Stimulated activated CD8-positive, alpha-beta memory T cell treated with anti-CD3 and anti-CD28 coated beads, Interleukin-4, amount 100 ng/mL, for 1 hour (primary cell): Measurements from ENCODE around the gene OR1S2.
"Not testable (repeated sequence)": the region's sequence is repeated elsewhere in the genome, so short reads cannot be mapped to it uniquely, and the experiment has no call there.

Experiments
- DNase-seq, 2 donors: peaks; one replicate each; pipeline ENCODE4 v3.0.0-alpha.2; 2020; ENCODE audit warnings: low read depth in 2 of 2, low spot score in 1 of 2

Gene OR1S2, protein sequence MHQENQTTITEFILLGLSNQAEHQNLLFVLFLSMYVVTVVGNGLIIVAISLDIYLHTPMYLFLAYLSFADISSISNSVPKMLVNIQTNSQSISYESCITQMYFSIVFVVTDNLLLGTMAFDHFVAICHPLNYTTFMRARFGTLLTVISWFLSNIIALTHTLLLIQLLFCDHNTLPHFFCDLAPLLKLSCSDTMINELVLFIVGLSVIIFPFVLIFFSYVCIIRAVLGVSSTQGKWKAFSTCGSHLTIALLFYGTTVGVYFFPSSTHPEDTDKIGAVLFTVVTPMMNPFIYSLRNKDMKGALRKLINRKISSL

DNA sequence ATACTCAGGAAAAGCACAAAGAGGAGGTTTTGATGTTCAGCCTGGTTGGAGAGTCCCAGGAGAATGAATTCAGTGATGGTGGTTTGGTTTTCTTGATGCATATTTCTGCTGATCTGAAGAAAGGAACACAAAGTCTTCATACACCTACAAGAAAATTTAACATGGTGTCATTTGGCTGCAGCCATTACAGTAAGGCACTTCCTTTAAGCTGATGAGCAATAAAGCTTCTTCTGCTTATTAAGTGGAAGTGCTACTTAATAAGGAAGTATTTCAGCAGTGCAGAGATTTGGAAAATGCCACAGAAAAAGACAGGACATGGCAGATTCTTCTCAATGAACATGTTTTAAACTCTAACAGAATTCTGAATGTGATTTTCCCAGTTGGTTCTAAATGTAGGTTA lies at the start of gene OR1S2:
OR1S2 (minus strand) TSS at position 101 of the 400 bp plus-strand sequence; CDS start at position 101, 0 bp downstream.
- no peak for DNase-seq

DNA sequence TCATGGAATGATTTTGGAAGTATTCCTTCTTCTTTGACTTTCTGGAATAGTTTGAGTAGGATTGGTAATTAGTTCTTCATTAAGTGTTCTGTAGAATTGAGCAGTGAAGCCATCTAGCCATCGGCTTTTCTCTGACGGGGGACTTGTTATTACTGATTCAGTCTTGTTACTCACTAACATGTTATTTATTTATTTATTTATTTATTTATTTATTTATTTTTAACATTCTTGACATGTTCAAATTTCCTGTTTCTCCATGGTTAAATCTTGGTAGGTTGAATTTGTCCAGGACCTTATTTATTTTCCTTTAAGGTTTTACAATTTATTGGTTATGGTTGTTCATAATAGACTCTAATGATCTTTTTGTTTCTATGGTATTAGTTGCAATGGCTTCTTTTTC lies 40.0 kb upstream of the OR1S2 start:
- DNase-seq: no peak

DNA sequence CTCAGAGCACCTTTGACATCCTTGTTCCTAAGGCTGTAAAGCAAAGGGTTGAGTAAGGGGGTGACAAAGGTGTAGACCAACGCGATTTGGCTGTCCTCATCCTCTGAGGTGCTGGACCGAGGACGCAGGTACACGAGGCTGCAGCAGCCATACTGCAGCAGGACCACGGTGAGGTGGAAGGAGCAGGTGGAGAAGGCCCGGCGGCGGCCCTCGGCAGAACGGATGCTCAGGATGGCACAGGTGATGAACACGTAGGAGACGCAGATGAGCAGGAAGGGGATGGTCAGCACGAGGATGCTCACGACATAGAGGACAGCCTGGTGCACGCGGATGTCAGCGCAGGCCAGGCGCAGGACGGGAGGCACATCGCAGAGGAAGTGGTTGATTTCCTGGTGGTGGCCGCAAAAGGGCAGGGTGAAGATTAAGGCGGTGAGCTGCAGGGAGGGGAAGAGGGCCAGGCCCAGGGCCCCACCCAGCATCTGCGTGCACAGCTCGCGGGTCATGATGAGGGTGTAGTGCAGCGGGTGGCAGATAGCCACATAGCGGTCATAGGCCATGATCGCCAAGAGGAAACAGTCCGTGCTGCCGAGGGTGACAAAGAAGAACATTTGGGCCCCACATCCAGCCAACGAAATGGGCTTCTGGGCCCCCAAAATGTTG lies 24.1 kb upstream of the OR1S2 start:
- no peak for DNase-seq

DNA sequence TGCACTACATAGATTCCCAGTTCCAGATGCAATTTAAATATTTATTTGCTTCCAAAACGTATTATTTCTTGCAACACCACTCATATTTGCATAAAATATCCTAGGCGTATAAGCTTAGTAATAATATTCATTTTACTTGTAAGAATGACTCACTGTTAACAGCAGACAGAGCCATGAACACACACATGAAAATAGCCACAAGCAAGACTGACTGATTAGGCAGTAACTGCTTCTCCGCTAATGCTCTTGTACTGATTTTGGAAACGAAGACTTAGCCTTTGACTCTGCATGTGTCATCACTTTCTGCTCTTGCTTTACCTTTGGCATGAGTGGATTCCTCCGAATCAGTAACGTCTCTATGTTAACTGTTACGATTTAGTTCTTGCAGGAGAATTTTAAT lies 18.8 kb upstream of the OR1S2 start:
- DNase-seq: no peak

DNA sequence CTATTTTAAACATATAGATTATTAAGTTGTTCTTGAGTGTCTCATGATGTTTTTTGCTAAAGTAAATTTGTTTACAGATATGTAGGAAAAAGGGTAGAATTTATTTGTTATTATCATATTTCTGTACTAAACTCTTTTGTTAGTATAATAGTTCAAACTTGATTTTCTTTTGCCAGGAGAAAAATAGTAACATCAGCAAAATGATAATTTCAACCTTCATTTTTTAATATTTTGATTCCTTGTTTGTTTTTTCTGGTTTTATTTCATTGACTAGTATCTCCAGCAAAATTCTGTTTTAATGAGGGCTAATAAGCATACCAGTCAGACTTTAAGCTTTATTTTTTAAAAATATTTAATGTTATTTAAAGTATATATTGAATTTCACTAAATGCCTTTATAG lies 12.5 kb upstream of the OR1S2 start:
- no peak for DNase-seq

DNA sequence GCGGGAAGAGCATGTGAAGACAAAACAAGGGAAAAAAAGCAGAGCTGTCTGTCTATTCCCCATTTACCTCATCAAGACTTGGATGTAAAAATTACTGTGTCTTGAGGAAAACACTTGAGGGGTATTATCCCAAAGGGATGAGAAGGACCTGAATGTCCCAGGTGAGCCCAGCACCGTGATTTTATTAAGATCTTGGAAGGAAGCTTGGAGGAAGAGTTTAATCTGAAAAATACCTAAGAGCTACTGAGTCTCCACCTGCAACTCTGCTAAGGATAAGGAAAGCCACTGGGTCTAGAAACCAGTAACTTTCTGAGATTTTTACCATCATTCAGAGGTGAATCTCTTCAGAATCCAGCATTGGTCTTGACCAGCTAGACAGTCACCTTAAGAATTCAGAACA lies 8.5 kb upstream of the OR1S2 start, which contains the start of gene OR1S1:
OR1S1 (plus strand) TSS at position 301 of the 400 bp plus-strand sequence.
- DNase-seq: not testable (repeated sequence)

DNA sequence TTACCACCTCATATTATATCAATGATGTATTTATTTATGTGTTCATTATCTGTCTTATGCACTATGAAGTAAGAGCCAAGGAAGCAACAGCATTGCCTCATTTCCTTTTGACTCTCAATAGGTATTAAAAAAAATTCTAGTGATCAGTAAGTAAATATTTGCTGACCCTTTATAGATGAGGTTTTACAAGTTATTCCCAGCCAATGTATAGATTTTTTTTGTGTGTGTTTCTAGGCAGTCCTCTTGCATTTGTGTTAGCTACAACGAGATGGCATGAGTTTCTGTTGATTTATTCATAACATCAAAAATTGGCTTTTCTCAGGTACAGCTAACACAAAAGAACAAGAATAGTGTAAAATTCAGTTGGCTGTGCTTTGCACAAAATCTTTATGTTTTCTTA lies 4.7 kb downstream of the OR1S2 start:
- no peak for DNase-seq

DNA sequence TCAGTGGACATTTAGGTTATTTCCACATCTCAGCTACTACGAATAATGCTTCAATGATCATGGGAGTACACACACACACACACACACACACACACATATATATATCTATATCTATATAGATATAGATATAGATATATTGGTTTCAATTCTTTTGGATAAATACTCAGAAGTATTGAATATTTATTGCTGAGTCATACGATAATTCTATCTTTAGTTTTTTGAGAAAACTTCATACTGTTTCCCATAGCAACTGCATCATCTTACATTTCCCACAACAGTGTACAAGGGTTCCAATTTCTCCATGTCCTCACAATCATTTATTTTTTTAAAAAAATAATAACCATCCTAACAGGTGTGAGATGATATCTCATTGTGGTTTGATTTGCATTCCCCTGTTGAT lies 8.0 kb downstream of the OR1S2 start:
- DNase-seq: no peak

DNA sequence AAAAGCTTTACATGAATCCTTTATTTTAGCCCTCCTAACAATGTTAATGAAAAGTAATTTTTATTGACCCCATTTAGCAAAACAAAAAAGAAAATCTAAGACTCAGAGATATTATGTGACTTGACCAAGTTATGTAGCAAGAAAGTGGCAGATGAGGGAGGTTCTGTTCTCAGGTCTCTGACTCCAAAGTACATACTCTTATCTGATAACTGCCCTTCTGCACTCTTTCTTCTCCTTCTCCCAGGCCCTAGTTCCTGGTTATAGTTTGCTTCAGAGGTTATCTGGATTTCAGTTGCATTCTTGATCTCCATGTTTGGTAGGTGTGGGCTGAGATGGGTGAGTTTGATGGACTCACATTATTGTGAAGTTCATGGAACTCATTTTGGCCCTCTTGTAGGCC lies 10.6 kb downstream of the OR1S2 start:
- no peak for DNase-seq

DNA sequence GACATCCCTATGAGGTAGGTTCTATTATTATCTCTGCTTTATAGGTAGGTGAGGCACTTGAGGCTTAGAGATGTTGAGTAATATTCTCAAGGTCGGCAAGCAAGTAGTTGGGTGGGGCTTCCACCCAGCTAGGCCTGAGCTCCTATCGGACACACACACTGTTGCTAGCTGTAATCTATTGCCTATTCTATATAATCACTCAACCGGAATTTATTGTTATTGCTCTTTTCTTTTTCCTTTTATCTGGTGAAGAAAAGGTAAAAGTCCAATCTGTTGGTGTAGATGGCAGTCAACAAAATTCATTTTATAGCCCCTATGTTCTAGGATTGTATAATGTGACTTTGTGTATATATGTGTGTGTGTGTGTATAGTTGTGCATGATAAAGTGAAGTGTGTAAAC lies 11.7 kb downstream of the OR1S2 start:
- DNase-seq: no peak

DNA sequence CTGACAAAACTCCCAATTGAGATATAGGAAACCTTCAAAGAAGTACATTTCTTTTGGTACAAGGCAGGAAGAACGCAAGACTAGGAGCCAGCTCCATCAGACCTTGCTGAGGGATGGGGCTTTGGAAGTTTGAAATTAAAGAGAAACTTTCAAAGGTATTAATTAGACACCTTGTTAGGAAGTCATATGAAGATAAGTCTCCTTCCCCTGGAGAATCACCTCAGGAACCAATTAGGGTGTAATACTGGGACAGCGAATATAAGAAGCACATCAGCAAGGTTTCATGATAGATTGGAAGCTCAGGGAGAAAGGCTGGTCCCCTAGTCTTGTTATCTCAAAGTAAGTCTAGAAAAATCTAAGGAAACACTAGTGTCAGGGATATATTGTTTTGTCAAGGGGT lies 15.2 kb downstream of the OR1S2 start, which contains the start of gene OR9Q2:
OR9Q2 (plus strand) TSS at position 301 of the 400 bp plus-strand sequence. CDS start 1,421 bp downstream, outside the sequence.
- DNase-seq: no peak

DNA sequence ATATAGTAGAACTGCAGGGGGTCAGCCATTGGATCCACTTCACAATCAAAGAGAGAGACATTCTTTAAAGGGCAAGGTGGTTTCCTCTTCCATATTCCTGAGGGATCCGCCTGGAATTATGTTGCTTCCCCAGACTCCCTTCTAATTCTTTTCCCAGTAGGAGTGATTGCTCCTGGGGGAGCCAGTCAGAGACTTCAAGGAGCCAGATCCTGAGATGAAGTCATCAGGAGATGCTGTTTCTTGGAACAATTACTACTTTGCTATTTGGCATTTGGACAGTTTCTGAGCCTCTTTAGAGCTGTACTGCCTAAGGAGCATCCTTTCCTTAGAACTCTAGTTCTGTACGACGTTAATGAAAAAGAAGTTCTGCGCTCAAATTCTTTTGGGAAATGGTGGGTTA lies 17.0 kb downstream of the OR1S2 start:
- DNase-seq: no peak

DNA sequence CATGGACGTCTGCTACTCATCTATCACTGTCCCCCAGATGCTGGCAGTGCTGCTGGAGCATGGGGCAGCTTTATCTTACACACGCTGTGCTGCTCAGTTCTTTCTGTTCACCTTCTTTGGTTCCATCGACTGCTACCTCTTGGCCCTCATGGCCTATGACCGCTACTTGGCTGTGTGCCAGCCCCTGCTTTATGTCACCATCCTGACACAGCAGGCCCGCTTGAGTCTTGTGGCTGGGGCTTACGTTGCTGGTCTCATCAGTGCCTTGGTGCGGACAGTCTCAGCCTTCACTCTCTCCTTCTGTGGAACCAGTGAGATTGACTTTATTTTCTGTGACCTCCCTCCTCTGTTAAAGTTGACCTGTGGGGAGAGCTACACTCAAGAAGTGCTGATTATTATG lies 24.3 kb downstream of the OR1S2 start:
- DNase-seq: no peak

DNA sequence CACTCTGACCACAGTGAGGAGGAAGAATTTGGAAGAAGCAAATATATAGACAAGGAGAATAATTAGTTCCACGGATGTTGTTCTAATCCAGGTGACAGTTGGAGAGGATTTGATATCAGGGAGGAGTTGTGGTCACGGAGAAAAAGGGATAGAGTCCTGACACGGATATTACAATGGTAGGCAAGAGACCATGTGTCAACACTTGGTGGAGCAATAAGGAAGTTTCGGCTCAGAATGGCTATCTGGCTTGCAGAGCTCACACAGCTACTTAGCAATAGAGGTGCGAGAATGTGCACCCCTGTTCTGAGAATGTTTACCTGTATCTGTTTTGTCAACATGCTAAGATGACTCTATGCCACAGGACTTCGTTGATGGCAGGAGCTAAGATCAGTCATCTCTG lies 25.5 kb downstream of the OR1S2 start:
- no peak for DNase-seq

DNA sequence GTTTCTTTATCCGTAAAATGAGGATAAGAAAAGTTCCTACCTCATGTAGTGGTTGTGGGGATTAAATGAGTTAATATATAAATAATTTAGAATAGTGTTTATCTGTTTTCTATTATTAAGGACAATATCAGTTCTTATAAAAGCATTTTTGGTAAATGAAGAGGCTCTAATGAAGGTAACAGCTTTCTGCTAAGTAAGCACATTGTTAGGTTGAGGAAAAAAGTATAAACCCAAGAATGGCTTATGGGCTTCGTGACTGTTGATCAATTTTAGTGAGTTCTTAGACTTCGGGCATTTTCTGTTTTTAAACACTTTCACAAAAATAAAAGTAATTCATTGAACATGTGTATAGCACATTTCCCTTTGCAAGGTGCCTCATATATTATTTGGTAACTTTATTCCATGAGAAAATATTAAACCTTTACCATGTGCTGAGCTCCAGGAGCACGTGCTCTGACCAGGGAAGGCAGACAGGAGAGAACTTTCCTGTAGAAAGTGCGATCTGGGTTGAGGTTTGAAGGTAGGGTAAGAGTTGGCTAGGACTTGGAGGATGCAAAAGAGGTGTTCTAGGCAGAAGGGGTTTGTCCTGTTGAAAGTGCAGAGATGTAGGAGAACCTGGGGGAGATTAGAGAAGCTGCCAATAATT lies 26.4 kb downstream of the OR1S2 start:
- DNase-seq: no peak

DNA sequence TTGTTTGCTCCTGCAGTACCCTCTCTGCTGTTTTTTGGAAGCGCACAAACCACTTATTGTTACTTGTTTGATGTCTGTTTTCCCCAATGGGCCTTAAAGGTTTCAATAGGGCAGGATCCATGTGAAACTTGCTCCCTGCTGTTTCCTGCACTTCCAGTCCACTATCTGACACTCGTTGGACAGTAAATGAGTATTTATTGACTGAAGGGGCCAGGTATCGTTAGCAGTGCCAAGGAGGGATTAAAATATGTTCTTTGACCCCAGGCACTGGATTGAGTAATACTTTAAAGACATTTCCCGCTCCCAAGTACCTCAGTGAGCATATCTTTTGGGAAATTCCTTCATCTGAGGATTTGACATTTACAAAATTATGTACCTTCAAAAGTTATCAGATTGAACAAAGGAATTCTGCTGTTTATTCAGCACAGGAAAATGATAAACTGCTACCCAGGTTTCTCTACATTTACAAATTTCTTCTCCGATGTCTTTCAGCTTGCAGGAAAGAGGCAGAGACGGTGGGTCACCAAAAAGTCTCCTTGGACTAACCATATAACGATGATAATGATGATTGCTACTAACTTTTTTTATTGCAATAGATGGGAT lies 38.3 kb downstream of the OR1S2 start:
- DNase-seq: no peak

DNA sequence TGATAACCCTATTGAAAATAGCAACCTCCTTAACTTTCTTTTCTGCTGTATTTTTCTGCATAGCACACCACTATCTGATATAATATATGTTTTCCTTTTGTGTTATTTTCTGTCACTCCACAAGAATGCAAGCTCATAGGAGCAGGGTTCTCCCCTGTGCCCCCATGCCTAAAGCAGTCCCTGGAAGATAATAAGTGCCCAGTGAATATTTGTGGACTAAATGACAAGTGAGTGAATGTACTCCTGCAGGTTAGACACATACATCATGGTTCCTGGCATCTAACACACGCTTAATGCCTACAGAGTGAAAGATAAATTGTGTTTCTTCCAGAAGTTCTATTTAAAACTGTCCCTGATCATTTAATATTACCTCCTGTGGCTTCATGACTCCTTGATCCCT lies 39.0 kb downstream of the OR1S2 start:
- no peak for DNase-seq

DNA sequence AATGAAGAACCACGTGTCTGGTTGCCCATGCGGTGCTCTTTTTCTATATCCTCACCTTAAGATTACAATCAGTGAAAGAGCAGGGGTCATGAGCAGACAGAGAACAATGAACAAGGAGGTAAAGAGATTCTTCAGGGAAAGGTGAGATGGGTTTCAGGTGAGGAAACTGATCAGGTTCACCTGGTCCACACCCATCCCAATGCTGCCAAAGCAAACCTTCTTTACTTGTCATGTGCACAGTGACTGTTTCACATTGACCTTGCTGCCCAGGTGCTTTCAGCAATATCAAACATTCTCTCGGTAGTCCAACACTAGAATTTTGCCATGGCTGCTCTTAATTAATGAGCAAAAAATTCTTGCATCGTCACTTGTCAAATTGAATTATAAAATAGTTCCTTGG lies 39.6 kb downstream of the OR1S2 start:
- no peak for DNase-seq
